ENCODE results near the gene SMARCA5.
"Not testable (repeated sequence)": the region's sequence is repeated elsewhere in the genome, so short reads cannot be mapped to it uniquely, and the experiment has no call there.

The SMARCA5 gene, protein sequence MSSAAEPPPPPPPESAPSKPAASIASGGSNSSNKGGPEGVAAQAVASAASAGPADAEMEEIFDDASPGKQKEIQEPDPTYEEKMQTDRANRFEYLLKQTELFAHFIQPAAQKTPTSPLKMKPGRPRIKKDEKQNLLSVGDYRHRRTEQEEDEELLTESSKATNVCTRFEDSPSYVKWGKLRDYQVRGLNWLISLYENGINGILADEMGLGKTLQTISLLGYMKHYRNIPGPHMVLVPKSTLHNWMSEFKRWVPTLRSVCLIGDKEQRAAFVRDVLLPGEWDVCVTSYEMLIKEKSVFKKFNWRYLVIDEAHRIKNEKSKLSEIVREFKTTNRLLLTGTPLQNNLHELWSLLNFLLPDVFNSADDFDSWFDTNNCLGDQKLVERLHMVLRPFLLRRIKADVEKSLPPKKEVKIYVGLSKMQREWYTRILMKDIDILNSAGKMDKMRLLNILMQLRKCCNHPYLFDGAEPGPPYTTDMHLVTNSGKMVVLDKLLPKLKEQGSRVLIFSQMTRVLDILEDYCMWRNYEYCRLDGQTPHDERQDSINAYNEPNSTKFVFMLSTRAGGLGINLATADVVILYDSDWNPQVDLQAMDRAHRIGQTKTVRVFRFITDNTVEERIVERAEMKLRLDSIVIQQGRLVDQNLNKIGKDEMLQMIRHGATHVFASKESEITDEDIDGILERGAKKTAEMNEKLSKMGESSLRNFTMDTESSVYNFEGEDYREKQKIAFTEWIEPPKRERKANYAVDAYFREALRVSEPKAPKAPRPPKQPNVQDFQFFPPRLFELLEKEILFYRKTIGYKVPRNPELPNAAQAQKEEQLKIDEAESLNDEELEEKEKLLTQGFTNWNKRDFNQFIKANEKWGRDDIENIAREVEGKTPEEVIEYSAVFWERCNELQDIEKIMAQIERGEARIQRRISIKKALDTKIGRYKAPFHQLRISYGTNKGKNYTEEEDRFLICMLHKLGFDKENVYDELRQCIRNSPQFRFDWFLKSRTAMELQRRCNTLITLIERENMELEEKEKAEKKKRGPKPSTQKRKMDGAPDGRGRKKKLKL

DNA sequence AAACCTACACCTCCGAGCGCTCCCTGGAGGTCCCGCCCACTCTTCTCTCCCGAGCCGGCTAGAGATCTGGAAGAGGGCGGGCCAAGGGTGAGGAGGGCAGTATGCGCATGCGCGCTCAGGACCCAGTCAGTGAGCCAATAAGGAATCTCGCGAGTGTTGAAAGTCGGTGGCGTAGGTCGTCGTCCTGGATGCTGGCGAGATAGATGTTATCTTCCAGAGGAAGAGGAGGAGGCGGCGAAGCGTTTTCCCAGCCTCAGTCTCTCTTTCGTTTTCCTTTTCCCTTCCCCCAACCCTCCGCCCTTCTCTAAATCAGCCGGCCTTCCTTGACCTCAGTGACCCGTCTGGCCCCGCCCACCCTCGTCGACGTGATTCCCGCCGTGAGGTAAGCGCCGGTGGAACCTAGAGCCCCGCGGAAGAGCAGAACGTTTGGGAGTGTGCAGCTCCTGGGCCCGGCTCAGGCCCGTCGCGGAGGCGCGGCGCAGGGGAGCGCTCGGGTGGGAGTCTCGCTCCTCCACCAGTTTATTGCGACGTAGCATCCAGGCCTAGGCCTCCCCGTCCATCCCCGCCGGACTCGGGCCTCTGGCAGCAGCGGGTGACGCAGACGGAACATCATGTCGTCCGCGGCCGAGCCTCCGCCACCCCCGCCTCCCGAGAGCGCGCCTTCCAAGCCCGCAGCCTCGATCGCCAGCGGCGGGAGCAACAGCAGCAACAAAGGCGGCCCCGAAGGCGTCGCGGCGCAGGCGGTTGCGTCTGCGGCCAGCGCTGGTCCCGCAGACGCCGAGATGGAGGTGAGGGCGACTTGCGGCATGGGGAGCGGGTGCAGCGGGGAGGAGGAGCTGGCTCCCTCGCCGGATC, at the start of gene SMARCA5:
Gene SMARCA5 (plus strand): TSS at position 389 of the 855 bp plus-strand sequence. CDS start 223 bp downstream, at position 612.
- DNase-seq (ENCODE audit: low spot score) = peak; percentile 97

DNA sequence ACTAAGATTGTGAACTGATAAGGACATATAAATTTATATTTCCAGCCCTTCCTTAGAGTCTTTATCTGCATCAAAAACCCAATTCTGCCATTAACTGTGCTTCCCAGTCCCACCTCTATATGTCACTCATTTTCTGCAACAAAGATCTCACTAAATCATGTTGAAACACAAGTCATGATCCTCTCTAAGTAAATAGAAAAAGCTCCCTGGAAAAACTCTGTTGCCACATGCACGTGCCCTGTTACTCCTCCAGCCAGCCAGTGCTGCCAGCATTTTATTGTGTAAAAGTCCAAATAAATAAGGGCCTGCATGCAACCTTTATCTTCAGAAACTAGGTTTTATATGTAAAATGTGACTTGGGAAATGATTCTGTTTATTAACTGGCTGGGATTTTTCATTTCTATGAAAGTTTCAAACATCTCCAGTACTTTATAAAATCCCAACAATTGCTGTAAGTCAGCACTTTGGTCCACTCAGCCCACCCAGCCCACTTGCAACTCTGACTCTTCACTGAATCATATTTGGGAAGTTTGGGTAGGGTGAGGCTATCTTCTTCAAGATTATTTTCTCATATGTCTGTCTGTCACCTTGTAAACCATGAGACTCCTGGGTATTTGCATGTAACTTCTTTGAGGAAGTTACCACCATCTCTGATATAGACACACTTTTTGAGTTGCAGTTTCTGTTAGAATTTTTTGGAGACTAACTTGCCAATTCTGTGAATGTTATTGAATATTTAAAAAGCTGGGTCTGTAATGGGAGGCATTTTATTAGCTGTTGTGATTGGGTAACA, 40.0 kb upstream of the SMARCA5 start:
- DNase-seq (ENCODE audit: low spot score) = no peak

DNA sequence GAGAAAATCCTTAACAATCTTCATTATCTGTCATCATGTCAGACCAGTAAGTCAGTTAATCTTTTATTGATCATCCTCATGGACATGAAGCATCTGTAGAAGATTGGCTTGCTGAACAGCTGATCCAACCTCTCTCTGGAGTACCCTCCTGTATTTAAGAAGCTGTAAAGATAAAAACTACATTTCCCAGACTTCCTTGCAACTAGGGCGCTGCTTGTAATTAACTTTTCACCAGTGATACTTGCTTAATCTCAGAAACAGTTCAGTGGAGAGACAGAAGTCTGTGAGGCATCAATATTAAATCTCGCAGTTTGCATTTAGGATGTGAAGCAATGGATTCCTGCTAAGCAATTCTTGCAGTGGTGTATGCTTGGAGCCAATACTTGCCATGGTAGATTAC, 36.0 kb upstream of the SMARCA5 start:
- no peak for DNase-seq (ENCODE audit: low spot score)

DNA sequence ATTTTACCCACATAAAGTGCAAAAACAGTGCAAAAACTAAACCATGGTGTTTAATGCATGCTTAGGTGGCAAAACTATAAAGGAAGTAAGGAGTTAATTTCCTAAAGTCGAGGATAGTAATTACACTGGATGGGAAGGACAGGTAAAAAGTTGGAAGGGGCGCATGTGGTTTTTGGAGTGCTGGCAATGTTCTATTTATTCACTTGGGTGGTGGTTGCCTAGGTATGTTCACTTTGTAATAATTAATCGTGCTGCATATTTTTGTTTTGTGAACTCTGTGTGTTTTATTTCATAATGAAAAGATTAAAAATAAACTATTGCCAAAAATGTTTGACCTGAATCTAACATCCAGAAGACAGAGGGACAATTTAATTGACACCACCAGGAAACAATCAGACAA, 32.1 kb upstream of the SMARCA5 start:
- no peak for DNase-seq (ENCODE audit: low spot score)

DNA sequence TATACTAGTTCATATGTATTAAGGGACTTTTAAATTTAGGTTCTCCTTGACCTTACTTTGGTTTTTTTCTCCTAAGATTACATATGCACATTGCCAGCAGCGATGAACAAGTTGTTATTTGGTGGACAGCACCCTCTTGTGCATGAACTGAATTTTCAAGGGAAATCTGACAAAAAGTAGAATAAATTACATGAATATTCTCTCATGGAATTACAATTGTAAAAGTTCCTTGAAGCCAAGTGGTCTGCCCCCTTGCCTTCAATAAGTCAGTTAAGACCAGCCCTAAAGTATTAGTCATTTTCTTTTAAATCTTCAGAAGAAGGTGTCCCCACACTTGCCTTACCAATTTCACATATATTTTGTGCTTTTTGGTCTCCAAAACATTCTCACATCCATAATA, 30.7 kb upstream of the SMARCA5 start:
- peak; percentile 26 for DNase-seq (ENCODE audit: low spot score)

DNA sequence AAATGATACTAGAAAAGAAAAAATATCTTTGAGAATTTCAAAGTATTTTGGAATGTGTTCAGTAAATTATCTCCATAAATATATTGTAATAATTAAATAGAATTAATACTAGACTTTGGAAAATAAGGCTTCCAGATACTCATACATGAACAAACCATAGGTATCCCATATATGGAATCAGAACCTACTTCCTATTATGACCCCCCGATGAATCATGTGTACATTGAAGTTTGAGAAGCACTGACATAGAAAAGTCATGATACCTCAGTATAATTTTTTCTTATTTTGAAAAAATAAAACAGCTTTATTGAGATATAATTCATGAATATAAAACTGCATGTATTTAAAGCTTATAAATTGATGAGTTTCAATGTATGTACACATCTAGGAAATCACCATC, 27.2 kb upstream of the SMARCA5 start:
- no peak for DNase-seq (ENCODE audit: low spot score)

DNA sequence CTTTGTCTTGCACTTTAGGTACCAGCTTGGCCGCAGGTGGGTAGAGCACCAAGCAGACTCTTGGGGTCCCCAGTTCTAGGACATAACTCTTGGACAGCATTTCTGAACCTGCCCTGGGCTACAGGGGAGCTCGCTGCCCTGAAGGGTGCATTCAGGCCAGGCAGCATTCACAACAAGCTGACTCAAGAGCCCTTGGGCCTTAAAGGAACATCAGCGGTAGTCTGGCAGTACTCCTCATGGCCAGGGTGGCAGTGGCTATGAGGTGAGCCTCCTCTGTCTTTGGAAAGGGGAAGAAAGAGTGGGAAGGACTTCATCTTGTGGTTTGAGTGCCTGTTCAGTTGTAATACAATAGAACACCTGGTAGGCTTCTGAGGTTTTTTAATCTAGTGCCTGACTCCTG, 24.8 kb upstream of the SMARCA5 start:
- DNase-seq (ENCODE audit: low spot score) = no peak

DNA sequence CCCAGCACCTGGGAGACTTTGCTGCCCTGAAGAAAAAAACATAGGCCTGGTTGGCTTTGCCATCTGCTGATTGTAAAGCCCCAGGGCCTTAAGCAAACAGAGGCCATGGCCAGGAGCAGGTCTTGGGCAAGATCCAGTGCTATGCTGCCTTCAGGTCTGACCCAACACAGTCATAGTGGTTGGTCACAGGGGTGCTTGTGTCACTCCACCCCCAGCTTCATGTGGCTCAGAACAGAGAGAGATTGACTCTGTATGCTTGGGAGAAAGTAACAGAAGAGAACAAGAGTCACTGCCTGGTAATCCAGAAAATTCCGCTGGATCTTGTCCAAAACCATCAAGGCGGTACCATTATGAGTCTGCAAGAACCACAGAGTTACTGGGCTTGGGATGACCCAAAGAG, 24.4 kb upstream of the SMARCA5 start:
- no peak for DNase-seq (ENCODE audit: low spot score)

DNA sequence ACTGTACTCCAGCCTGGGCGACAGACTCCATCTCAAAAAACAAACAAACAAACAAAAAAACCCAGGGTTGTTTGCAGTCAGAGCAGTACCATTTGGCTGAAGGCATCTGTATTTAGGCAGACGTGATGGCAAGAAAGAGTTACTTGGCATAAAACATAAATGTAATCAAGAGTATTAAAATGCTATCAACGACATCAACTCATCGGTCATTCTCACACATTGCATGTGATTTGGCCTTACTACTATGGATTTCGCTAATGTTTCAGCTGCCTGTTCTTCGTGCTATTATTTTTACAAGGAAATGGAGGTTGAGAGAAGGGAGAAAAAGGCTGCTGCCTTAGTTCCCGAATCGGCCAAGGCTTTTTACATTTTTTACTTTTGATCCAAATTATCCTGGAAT, 15.5 kb upstream of the SMARCA5 start:
- DNase-seq (ENCODE audit: low spot score) = no peak

DNA sequence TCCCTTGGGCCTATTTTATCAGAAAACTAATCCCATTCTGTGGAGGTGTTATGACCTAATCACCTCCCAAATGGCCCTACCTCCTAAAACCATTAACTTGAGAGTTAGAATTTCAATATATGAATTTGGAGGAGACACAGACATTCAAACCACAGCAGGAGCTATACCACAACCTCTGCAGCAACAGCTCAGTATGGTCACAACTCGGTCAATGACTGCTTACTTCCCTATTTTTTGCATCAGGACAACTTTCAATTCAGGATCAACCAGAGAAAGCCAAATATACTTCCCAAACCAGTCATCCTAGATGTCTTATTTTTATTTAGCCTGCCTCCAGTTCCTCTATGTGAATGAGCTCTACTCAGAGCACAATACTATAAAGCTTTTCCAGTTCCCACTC, 11.3 kb upstream of the SMARCA5 start:
- DNase-seq (ENCODE audit: low spot score) = no peak

DNA sequence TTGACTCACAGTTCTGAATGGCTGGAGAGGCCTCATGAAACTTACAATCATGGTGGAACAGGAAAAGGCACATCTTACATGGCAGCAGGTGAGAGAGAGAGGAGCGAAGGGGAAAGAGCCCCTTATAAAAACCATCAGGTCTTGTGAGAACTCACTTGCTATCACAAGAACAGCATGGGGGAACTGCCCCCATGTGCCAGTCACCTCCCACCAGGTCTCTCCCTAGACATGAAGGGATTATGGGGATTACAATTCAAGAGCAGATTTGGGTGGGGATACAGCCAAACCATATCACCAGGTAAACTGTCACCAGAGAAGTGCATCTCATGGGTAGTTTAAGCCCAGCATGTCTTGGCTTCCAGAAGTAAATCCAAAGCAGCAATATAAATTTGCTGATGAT, 7.5 kb upstream of the SMARCA5 start:
- no peak for DNase-seq (ENCODE audit: low spot score)

DNA sequence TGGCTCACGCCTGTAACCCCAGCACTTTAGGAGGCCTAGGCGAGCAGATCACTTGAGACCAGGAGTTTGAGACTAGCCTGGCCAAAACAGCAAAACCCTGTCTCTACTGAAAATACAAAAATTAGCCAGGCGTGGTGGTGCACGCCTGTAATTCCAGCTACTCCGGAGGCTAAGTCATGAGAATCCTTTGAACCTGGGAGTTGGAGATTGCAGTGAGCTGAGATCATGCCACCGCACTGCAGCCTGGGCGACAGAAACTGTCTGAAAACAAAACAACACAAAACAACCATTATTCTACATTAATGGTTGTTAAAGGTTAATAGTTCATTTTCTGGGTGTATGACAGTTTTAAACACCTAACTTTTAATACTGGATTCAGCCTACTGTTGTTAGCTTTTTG, 1.6 kb upstream of the SMARCA5 start:
- DNase-seq (ENCODE audit: low spot score) = no peak

DNA sequence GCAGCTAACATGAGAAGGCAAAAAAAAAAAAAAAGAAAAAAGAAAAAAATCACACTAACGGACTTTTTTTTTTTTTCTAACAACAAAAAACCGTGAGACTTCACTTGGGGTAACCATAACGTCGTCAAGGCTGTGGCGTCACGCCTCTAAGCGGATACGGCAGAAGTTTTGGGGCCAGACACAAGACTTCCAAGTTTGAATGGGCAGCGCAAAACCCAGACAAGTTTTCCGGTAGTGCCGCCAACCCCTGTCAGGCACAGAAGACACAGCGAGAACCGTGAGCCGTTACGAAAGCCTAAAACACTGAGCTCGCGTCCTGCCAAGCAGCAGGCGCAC, 556 bp upstream of the SMARCA5 start:
- DNase-seq (ENCODE audit: low spot score) = no peak

DNA sequence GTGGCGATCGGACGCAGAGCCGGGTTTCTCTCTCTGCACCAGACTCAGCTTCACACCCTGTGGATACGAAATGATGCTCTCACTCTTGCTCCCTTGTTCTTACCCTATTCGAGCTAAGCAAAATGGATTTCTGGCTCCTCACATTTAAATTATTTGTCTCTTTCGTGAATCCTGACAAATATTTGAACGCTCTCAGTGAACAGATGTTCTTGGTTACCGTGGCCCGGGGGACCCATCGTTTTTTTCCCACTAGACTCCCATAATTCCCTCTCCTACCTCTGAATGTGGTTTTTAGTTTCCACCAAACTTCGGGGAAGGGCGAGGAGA, 630 bp downstream of the SMARCA5 start:
- DNase-seq (ENCODE audit: low spot score) = no peak

DNA sequence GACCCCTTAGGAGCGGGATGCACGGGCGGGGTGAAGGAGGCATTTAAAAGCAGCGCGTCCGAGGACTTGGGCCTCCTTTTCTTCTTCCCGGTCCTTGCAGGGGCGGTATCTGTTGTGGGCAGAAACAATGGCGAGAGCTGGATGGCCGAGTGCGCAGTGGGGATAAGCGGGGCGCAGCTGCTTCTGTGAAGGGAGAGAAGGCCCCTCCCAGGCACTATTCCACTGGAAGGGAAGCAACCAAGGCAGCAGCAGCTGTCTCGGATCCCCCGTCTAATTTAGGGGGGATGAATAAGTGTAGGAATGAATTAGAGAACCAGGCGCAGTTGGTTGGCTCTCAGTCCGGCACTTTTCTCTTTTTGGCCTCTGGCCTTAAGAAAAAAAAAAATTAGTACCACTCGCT, 995 bp downstream of the SMARCA5 start:
- peak; percentile 27 for DNase-seq (ENCODE audit: low spot score)

DNA sequence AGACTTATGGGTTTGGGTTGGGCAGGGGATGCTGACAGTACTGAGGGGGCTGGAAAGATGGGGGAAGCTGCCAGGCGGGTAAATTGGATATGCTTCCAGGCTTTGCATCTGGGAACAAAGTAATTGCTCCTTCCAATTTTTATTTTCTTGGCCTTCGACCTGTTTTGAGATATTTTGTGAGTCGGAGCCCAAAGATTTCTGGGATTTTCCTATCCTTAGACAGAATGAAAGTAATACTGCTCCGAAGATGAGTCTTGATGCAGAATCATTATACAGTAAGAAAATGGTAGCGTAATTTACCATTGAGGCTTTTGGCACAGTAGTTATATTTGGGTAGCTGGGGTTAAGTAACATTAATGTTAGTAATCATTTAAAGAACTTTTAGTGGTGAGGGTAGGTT, 1.4 kb downstream of the SMARCA5 start:
- DNase-seq (ENCODE audit: low spot score) = no peak

DNA sequence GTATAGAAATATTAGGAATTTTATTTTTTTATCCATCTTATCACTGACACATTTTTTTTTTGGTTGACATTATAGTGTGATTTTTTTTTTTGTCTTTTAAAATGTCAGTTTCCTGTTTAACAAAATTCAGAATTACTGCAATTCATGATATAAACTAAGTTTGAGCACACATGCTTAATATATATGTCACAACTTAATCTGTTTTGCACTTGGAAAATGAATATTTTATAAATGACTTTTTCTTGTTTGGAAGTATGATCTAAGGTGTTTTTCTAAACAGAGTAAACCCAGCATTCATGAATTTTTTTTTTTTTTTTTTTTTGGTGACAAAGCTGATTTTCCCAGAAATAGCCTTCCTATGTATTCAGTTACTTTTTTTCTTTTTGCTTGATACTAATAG, 2.4 kb downstream of the SMARCA5 start:
- no peak for DNase-seq (ENCODE audit: low spot score)

DNA sequence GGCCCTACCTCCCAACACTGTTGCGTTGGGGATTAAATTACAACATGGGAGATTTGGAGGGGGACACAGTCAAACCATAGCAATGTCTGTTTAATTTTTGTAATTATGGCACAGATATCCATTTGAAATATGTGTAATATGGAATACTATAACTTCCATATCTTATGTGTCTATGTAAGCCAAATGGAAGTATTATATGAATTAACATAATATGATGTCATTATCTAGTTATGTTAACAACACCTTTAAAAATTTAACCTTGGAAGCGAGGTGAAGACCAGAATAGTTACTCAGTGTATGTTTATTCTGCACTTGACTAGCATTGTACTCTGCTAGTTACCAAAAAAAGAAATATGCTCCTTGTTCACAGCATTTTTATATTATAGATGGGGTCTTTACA, 4.3 kb downstream of the SMARCA5 start:
- DNase-seq (ENCODE audit: low spot score) = no peak

DNA sequence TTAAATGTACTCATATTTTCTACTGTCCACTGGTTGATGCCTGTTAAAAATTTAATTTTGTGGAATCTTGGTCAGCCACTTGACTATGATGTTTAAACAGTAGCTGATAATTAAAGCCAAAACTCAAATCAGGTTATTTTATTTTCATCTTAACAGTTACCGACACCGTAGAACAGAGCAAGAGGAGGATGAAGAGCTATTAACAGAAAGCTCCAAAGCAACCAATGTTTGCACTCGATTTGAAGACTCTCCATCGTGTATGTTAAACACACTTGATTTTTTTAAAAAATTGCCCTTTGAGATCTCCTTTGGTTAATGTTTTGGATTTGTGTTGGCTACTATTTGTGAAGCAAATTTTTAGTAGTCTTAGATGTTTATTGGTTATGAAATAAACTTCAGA, 10.7 kb downstream of the SMARCA5 start:
- no peak for DNase-seq (ENCODE audit: low spot score)

DNA sequence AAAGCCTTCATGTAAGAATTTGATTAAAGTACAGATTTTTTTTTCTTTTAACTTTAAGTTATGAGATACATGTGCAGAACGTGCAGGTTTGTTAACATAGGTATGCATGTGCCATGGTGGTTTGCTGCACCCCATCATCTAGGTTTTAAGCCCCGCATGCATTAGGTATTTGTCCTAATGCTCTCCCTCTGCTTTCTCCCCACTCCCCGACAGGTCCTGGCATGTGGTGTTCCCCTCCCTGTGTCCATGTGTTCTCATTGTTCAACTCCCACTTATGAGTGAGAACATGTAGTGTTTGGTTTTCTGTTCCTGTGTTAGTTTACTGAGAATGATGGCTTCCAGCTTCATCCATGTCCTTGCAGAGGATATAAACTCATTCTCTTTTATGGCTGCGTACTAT, 14.5 kb downstream of the SMARCA5 start:
- DNase-seq (ENCODE audit: low spot score) = not testable (repeated sequence)

DNA sequence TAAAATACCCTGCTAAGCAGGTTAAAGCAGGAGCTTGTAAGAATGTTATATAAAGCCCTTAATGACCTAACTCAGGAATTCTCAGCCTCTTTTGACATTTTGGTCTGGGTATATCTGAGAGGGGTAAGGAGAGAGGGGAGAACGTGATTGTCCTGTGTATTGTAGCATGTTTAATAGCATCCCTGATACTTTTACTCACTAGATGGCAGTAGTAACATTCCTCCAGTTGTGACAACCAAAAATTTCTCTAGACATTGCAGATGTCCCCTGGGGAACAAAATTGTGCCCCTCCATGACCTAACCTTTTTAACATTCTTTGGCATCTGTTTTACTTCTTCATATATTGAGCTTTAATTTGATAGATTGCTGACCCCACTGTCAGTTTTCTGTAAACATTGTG, 17.9 kb downstream of the SMARCA5 start:
- DNase-seq (ENCODE audit: low spot score) = no peak

Data from hepatic stellate cell (primary cell).